Dendritic cell treated with granulocyte-macrophage colony-stimulating factor and Interleukin-4, amounts not matched to agents 40 ng/mL and 50 ng/mL, for 4 days (primary cell): ENCODE results near the gene BROX.
A peak's percentile ranks its signal among the peaks of the same experiment; 100 is the strongest.
"Not testable (repeated sequence)": the region's sequence is repeated elsewhere in the genome, so short reads cannot be mapped to it uniquely, and the experiment has no call there.

Source experiments
- H3K27ac Mint-ChIP-seq: one replicate; pipeline ENCODE4 v1.8.0; 2022; ENCODE audit warnings: mild to moderate bottlenecking, mixed read lengths
- H3K27me3 Mint-ChIP-seq: one replicate; pipeline ENCODE4 v1.8.0; 2022; ENCODE audit warnings: mild to moderate bottlenecking, mixed read lengths
- H3K36me3 Mint-ChIP-seq: one replicate; pipeline ENCODE4 v1.8.0; 2022; ENCODE audit warnings: low read depth, mixed read lengths
- H3K4me1 Mint-ChIP-seq: one replicate; pipeline ENCODE4 v1.8.0; 2022; ENCODE audit warnings: low read depth, mixed read lengths
- H3K4me3 Mint-ChIP-seq: one replicate; pipeline ENCODE4 v1.8.0; 2022; ENCODE audit warnings: mild to moderate bottlenecking, moderate library complexity, mixed read lengths
- H3K9me3 Mint-ChIP-seq: one replicate; pipeline ENCODE4 v1.8.0; 2022; ENCODE audit warnings: mixed read lengths
- intact Hi-C: fragments of 100-400 bp; cut with micrococcal nuclease; formaldehyde crosslinking; loops from one replicate; pipeline ENCODE4 v1.15.0; 2022

The BROX gene

GRCh38 chr1:222712253-222713090, at the start of gene BROX, which contains the start of gene AIDA:
Gene BROX (plus strand): TSS chr1:222712564. CDS start chr1:222715700, 3,136 bp downstream.
Gene AIDA (minus strand): TSS chr1:222712491. CDS start chr1:222712317, 174 bp downstream.
- H3K4me1 Mint-ChIP-seq: peaks cover 33% of the 10 kb centered on the region
- peak within 1 kb of the TSS; percentile 95 for H3K27ac Mint-ChIP-seq
- H3K9me3 Mint-ChIP-seq: no peaks in the 10 kb centered on the region
- H3K4me3 Mint-ChIP-seq: peak within 1 kb of the TSS; percentile 96
- intact Hi-C loops: loop anchor here (1.0 to 2.0 kb wide), 2 partner anchors 68 to 248 kb away; no protein-coding TSS in a partner anchor
- H3K36me3 Mint-ChIP-seq: peaks cover 41% of the 10 kb centered on the region
- no peaks in the 10 kb centered on the region for H3K27me3 Mint-ChIP-seq

- Mint-ChIP-seq H3K4me3 (no peak overlapping the region), H3K4me1 (no peaks in the 10 kb centered on the region), H3K27ac (no peak overlapping the region), H3K36me3 (peaks cover 92% of the 10 kb centered on the region), H3K9me3 (no peaks in the 10 kb centered on the region), H3K27me3 (no peaks in the 10 kb centered on the region)
- intact Hi-C loops: no loop called here
Observed at GRCh38 chr1:222663431-222663934, 48.9 kb upstream of the BROX start.

GRCh38 chr1:222665964-222666363, 46.4 kb upstream of the BROX start:
- Mint-ChIP-seq H3K27ac (no peak overlapping the region), H3K4me3 (no peak overlapping the region), H3K4me1 (no peaks in the 10 kb centered on the region), H3K9me3 (no peaks in the 10 kb centered on the region), H3K36me3 (peaks cover 82% of the 10 kb centered on the region), H3K27me3 (no peaks in the 10 kb centered on the region)
- intact Hi-C loops: no loop called here

- intact Hi-C loops, H3K4me3 Mint-ChIP-seq, H3K9me3 Mint-ChIP-seq, H3K27ac Mint-ChIP-seq, H3K4me1 Mint-ChIP-seq, H3K27me3 Mint-ChIP-seq: not testable (repeated sequence)
- H3K36me3 Mint-ChIP-seq: peaks cover 80% of the 10 kb centered on the region
Observed at GRCh38 chr1:222668184-222668583, 44.2 kb upstream of the BROX start.

GRCh38 chr1:222669107-222669506, 43.3 kb upstream of the BROX start:
- H3K36me3 Mint-ChIP-seq: peaks cover 80% of the 10 kb centered on the region
- H3K4me3 Mint-ChIP-seq, H3K27ac Mint-ChIP-seq, H3K27me3 Mint-ChIP-seq, H3K4me1 Mint-ChIP-seq, H3K9me3 Mint-ChIP-seq, intact Hi-C loops: not testable (repeated sequence)

- no peaks in the 10 kb centered on the region for H3K9me3 Mint-ChIP-seq
- H3K27ac Mint-ChIP-seq: no peak overlapping the region
- peaks cover 79% of the 10 kb centered on the region for H3K36me3 Mint-ChIP-seq
- no peaks in the 10 kb centered on the region for H3K27me3 Mint-ChIP-seq
- intact Hi-C loops: no loop called here
- no peaks in the 10 kb centered on the region for H3K4me1 Mint-ChIP-seq
- H3K4me3 Mint-ChIP-seq: no peak overlapping the region
Observed at GRCh38 chr1:222670110-222670509, 42.3 kb upstream of the BROX start.

- H3K36me3 Mint-ChIP-seq: peaks cover 27% of the 10 kb centered on the region
- no peaks in the 10 kb centered on the region for H3K9me3 Mint-ChIP-seq
- H3K4me3 Mint-ChIP-seq: no peak overlapping the region
- no peaks in the 10 kb centered on the region for H3K27me3 Mint-ChIP-seq
- no peak overlapping the region for H3K27ac Mint-ChIP-seq
- intact Hi-C loops: no loop called here
- H3K4me1 Mint-ChIP-seq: no peaks in the 10 kb centered on the region
Observed at GRCh38 chr1:222680080-222680479, 32.3 kb upstream of the BROX start.

GRCh38 chr1:222691016-222691415, 21.3 kb upstream of the BROX start:
- H3K27me3 Mint-ChIP-seq: no peaks in the 10 kb centered on the region
- H3K9me3 Mint-ChIP-seq: no peaks in the 10 kb centered on the region
- H3K4me3 Mint-ChIP-seq: no peak overlapping the region
- no peak overlapping the region for H3K27ac Mint-ChIP-seq
- H3K4me1 Mint-ChIP-seq: no peaks in the 10 kb centered on the region
- H3K36me3 Mint-ChIP-seq: peaks cover 30% of the 10 kb centered on the region
- intact Hi-C loops: no loop called here

GRCh38 chr1:222694927-222695326, 17.4 kb upstream of the BROX start:
- intact Hi-C loops: no loop called here
- peaks cover 17% of the 10 kb centered on the region for H3K36me3 Mint-ChIP-seq
- H3K9me3 Mint-ChIP-seq: no peaks in the 10 kb centered on the region
- no peak overlapping the region for H3K4me3 Mint-ChIP-seq
- H3K27me3 Mint-ChIP-seq: no peaks in the 10 kb centered on the region
- no peak overlapping the region for H3K27ac Mint-ChIP-seq
- no peaks in the 10 kb centered on the region for H3K4me1 Mint-ChIP-seq

GRCh38 chr1:222696741-222697140, 15.6 kb upstream of the BROX start:
- Mint-ChIP-seq H3K36me3 (peaks cover 26% of the 10 kb centered on the region), H3K9me3 (no peaks in the 10 kb centered on the region), H3K27me3 (no peaks in the 10 kb centered on the region), H3K4me3 (no peak overlapping the region), H3K4me1 (no peaks in the 10 kb centered on the region), H3K27ac (no peak overlapping the region)
- intact Hi-C loops: no loop called here

- H3K27me3 Mint-ChIP-seq: no peaks in the 10 kb centered on the region
- H3K9me3 Mint-ChIP-seq: no peaks in the 10 kb centered on the region
- peaks cover 27% of the 10 kb centered on the region for H3K36me3 Mint-ChIP-seq
- no peak overlapping the region for H3K27ac Mint-ChIP-seq
- intact Hi-C loops: no loop called here
- no peaks in the 10 kb centered on the region for H3K4me1 Mint-ChIP-seq
- no peak overlapping the region for H3K4me3 Mint-ChIP-seq
Observed at GRCh38 chr1:222697203-222697602, 15.2 kb upstream of the BROX start.

- Mint-ChIP-seq H3K4me1 (no peaks in the 10 kb centered on the region), H3K9me3 (no peaks in the 10 kb centered on the region), H3K27ac (no peak overlapping the region), H3K36me3 (peaks cover 27% of the 10 kb centered on the region), H3K27me3 (no peaks in the 10 kb centered on the region), H3K4me3 (no peak overlapping the region)
- intact Hi-C loops: no loop called here
Observed at GRCh38 chr1:222697826-222698225, 14.5 kb upstream of the BROX start.

GRCh38 chr1:222702210-222702609, 10.2 kb upstream of the BROX start:
- Mint-ChIP-seq H3K9me3 (no peaks in the 10 kb centered on the region), H3K36me3 (peaks cover 41% of the 10 kb centered on the region), H3K4me1 (no peaks in the 10 kb centered on the region), H3K4me3 (no peak overlapping the region), H3K27me3 (no peaks in the 10 kb centered on the region), H3K27ac (no peak overlapping the region)
- intact Hi-C loops: no loop called here

GRCh38 chr1:222704260-222704659, 8.1 kb upstream of the BROX start:
- no peak overlapping the region for H3K4me3 Mint-ChIP-seq
- no peaks in the 10 kb centered on the region for H3K27me3 Mint-ChIP-seq
- no peaks in the 10 kb centered on the region for H3K9me3 Mint-ChIP-seq
- peaks cover 40% of the 10 kb centered on the region for H3K36me3 Mint-ChIP-seq
- H3K27ac Mint-ChIP-seq: no peak overlapping the region
- peaks cover 2% of the 10 kb centered on the region for H3K4me1 Mint-ChIP-seq
- intact Hi-C loops: no loop called here
